IPS DF 19.7 (cell line): ENCODE results near the gene MANF.
"Not testable (repeated sequence)": the region's sequence is repeated elsewhere in the genome, so short reads cannot be mapped to it uniquely, and the experiment has no call there.

Experiments used
- DNase-seq: peaks from one replicate; pipeline ENCODE4 v3.0.0-alpha.2; 2013; ENCODE audit warnings: low read depth, low spot score

MANF gene

DNA sequence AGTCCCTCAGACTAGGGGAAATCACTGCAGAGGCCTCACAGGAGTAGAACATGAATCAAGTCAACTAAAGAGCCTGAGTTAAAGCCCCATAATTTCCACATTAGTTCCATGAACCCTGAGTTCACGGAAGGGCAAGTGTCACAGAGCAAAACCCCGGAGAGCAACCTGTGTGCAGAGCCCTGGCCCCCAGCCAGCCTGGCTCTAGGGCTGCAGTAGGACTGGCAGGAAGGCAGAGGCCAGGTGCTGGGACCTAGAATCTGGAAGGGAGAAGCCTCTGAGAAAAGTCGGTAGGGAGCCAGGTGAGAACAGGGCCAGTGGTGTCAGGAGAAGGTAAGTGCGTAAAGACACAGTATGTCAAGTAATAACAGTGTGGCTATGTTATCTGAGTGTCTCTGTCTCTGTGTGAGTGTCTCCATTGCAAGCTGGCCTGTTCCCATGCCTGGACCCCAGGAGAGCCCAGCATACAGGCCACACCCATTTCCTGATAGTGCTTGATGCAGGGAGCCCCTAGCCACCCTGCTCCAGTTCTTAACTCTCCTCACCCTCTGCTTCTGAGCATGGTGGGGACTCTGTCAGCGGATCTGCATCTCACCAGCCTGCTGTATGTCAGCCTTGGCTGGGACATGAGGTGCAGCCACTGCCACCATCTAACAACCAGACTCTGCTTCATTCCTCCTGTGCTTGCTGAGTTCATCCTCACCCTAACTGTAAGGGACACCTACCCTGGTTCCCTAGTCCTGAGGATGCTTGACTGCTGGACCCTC is 11.3 kb upstream of the MANF start:
- DNase-seq, result no peak

DNA sequence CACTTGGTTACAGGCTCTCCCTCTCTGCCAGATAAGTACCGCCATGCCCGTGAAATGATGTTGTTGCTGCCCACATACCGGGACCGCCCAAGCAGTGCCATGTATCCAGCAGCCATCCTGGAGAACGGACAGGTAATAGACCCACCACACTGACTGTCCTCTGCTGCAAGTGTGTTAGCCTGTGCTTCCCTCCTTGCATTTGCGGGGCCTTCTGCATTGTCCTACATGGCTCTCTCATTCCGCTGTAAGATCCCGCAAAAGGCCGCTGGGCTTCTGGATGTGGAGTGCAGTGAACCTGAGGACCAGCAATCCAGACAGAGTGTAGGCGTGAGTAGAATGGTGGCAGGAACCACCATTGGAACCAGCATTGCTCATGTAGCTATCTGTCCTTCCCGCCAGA is 10.6 kb upstream of the MANF start:
- no peak for DNase-seq

DNA sequence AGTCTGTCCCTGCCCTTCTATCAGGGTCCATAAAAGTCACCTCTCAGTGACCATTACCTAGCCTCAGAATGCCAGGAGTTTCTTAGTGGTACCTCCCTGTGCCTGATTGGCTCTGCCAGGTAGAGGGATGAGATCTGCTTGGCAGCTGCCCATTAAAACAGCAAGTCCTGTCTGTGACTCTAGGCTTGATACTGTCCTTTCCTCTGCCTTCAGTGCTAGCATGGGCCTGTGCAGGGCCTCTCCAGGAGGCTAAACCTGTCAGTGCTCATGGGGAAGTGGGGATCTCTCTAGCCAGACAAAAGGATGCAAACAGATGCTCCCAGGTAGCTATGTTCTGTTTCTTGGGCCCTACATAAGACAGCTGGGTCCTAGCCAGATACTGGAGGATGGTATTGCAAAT is 10.0 kb upstream of the MANF start:
- no peak for DNase-seq

DNA sequence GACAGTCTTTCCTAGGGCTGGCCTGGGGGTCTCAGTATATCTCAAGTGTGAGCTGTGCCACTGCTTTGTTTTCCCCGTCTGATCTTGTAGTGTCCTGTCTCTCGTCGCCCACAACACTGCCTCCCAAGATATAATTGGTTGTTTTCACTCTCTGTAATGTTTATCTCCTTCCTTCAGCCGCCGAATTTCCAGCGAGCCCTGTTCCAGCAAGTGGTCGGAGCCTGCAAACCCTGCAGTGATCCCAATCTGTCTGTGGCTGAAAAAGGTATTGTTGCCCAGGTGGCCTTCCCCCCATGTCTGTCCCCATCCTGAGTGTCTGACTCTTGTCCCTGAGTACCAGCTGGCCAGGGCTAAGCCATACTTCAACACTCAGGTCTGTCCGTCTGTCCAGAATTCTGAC is 9.5 kb upstream of the MANF start:
- no peak for DNase-seq

DNA sequence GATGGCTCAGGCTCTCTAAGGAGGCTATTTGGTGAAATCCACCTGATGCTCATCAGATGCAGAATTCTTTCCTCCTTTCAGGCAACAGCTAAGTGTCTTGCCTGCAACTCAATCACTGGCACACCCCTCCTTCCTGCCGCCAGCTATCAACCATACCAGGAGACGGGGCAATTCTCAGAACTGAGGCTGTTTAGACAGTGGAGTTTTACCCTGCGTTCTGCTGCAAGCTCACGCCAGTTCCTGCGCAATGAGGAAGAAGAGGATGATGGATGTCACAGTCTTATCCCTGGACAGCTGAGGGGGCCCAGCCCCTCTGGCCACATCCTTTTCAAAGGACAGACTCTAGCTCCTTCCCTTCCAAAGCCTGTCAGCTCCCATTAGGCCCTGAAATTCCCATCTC is 7.0 kb upstream of the MANF start:
- no peak for DNase-seq

DNA sequence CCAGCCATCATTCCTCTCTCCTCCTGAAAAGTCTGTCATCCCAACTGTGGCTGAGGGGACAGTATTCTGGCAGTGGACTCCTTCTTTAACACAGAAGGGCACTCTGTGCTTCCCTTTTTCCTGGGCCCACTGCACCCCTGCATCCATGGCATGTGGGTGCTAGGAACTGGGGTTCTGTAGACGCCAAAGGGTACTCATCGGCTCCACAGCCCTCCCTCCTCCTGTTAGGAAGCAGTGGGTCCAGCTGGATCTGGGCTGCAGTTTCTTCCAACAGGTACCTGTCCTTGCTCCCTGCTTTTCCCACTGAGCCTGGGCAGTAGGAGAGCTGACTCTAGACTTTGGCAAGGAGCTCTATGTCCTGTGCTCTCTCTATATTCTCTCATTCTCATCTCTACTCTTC is 6.4 kb upstream of the MANF start:
- DNase-seq, result no peak

DNA sequence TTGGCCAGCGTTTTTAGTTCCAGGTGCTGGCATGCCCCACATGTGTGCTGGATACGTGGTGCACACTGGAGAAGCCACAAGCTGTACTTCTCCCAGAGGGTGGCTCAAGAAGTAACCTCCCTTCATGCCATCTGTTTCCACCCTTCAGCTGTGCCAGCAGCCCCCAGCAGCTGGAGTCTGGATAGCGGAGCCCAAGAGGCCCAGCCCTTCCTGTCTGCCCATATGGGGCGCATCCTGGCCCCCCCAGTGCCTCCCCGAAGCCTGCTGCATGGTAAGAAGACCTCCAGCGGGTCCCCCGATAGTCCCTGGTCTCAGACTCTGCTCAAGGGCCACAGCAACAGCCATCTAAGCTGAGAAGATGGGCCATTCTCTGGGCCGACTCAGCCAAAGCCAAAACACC is 5.8 kb upstream of the MANF start:
- no peak for DNase-seq

DNA sequence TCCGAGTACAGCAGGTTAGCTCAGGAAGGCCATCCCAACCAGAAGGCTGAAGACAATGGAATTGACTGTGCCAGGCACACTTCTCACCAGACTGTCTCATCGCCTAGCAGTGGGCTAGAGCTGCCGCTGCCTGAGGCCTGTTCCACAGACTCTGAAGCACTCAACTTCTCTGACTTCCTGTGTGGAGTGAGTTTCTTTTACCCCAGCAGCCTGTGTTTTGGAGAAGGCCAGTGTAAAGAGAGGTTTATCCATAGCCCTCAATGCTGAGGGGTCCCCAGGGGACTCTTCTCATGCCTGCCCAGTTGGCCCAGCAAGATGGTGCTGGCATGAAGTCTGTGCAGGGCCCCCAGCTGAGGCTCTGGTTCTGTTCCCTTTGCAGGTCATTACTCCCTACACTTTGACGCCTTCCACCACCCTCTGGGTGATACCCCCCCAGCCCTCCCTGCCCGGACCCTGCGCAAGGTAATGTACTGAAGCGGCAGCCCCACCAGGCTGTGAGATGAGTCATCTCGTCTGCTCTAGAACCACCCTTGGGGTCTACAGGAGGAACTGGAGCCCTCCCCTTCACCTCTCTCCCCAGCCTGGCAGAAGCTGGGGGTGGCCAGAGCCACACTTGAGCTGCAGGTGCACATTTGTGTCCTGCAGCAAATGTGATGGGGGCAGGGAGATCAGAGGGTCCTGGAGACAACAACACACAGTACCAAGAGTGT is 5.2 kb upstream of the MANF start:
- DNase-seq, result no peak

DNA sequence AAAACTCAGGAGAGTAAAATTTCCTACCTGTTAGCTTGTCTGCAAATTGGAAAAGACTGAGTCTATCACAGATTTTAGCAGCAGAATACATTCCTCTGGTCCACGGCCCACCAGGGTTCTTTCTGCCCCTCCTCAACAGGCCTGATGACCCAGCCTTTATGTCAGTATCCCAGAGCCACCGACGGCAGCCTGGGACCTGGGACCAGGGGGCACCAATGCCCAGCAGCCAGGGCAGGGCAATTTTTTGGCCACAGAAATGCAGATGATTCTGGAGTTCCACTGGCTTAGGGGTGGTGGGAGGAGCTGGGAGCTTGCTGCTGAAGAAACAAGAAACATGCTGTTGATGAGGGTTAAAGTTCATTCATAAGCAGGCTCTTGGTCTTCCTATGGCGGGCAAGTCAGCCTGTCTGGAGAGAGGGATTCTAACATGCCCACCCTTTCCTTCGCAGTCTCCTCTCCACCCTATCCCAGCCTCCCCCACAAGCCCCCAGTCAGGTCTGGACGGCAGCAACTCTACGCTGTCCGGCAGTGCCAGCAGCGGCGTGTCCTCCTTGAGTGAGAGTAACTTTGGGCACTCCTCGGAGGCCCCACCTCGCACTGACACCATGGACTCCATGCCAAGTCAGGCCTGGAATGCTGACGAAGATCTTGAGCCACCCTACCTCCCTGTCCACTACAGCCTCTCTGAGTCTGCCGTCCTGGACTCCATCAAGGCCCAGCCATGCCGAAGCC is 4.3 kb upstream of the MANF start:
- no peak for DNase-seq

DNA sequence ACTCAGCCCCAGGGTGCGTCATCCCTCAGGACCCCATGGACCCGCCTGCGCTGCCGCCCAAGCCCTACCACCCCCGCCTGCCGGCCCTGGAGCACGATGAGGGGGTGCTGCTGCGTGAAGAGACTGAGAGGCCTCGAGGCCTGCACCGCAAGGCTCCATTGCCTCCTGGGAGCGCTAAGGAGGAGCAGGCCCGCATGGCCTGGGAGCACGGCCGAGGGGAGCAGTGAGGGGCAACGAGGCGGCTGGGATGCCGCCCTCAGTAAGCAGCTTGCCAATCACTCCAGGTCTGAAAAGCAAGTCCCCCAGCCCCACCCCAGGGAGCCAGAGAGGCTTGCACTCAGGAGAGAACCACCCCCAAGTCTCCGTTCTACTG is 3.8 kb upstream of the MANF start:
- no peak for DNase-seq

DNA sequence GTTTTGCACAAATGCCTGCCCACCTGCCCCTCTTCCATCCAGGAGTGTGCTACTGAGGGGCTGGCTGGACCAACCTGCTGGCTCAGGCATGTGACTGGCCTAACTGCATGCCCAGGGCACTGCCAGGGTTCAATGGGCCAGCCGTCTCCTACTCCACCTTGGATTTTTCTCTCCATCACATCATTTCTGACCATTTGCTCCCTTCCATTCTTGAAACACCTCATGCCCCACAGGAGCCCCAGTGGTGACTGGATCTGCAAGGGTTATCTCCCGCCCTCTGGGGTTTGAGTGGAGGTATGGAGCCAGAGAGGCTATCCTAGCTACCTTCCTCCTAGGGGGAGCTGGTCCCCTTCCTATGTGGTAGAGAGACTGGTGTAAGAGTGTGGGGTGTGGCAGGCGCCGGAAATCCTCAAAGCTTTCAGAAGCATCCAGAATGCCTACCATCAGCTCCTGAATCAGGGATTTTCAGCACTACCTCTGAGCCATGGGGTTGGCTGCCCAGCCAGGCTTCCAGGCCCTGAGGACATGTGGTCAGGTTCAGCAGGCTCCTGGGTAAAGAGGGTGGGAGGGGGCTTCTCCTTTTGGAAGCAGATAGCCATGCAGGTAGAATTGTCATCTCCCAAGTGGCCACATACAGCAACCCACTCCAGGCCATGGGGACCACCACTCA is 2.9 kb upstream of the MANF start:
- no peak for DNase-seq

DNA sequence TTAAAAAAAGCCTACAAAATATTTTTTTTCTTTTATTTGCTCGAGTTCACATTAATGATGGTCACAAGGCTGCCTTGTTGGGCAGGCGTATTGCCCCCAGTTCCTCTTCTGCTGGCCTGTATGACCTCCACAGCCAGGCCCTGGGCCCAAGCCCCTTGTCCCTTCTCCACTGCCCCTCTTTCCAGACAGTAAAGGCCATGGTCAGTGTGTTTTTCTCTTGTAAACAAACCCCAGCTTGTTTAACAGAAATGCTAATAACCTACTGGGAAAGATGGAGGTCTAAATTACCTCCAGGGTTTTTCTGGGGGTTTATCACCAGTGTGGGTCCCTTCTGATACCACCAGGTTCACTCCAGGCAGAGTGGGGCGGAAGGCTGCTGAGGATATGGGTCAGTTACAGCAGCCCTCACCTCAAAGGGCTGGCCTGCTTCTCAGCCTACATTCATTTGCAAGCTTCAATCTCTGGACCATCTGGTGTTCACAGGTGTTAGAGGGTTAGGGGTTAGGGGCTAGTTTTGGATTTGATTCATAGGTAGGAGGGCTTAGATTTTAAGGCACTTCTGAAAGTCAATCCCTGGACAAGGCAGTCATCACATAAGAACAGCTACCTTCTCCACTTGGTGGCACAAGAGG is 2.0 kb upstream of the MANF start:
- DNase-seq, result no peak

DNA sequence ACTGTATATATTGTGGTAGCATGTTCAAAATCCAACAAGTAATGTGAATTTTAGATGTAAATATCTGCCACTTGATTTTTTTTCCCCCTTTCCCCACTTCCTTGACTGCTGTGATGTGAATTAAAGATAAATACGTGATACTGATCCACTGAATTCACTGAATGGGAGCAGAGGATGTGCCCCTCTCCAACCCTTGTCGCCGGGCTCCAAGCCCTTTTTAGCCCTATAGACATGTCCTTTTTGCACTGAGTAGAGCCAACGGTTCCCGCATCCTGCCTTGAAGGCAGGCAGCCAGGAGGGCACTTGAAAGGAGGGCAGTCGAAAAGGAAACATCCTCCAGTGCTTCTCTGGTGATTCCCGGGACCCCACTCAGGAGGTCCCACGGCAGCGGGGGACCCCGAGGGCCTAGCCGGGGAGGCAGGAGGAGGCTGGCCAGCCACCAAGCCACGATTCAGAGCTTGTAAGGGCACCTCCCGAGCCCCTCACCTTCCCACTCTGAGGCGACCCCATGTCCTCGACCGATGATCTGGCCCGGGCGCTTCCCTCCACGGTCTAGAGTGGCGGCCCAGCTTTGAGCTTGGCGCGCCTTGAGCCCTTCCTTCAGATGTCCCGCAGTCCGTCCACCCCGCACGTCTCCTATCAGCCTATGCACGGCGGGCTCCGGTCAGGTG is 901 bp upstream of the MANF start:
- DNase-seq, result no peak

DNA sequence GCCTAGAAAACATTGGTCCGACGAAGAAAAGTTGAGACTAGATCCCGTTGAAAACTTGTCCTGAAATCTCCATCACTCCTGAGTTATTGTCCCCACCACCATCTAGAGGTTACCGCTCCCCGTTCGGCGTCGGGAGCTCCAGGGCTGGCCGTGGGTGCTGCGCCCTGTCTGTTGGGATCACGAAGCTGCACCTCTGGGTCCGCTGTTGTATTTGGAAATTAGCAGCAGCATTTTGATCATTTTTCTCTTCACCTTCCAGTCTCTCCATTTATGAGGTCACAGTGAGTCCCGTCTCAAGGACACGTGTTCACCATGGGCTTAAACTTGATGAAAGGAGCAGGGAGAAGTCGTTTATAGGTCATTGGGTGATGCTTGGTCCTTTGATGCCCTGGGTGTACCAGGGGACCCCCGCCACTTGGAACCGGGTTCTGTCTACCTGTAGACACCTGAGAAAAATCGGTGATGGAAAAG is 565 bp downstream of the MANF start:
- no peak for DNase-seq

DNA sequence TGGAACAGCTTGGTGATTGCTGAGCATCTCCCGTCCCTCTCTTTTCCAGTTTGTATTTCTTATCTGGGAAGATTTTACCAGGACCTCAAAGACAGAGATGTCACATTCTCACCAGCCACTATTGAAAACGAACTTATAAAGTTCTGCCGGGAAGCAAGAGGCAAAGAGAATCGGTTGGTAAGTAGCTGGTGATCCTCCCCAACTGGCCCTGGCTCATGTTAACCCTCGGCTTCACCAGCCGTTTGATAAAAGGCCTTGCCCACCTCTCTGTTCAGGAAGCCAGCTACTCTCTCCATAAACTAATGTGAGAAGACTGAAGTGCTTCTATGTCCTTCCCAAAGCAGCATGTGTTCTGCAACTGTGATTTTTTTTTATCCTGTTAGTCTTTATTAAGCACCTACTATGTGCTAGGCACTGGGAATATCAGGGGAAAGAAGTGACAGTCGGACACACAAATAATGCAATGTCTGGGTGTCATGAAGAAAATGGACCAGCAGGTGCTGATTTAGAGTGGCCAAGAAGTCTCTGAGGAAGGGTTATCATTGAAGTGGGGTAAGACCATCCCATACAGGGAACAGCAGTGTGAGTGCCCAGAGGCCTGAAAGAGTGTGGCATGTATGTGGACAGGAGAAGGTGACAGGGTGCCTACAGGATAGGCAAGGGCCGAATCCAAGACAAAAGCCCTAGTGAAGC is 1.2 kb downstream of the MANF start:
- DNase-seq, result no peak

DNA sequence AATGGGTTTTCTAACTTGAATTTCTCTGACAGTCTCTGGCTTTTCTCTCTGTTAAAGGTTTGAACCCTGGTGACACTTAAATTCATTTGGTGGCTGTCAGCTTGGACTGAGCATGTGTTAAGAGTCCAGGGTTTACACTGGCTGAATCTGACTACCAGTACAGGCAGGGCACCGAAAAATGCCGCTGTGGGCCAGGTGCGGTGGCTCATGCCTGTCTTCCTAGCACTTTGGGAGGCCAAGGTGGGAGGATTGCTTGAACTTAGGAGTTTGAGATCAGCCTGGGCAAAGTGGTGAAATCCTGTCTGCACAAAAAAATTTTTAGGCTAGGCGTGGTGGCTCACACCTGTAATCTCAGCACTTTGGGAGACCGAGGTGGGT is 1.8 kb downstream of the MANF start:
- DNase-seq, result no peak

DNA sequence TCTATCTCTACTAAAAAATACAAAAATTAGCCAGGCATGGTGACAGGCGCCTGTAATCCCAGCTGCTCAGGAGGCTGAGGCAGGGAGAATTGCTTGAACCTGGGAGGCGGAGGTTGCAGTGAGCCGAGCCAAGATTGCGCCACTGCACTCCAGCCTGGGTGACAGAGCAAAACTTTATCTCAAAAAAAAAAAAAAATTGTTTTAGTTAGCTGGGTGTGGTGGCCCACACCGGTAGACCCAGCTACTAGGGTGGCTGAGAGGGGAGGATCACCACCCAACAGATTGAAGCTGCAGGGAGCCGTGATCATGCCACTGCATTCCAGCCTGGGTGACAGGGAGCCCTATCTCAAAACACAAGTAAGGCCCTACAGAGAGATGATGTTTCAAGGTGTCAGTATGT is 2.2 kb downstream of the MANF start:
- not testable (repeated sequence) for DNase-seq

DNA sequence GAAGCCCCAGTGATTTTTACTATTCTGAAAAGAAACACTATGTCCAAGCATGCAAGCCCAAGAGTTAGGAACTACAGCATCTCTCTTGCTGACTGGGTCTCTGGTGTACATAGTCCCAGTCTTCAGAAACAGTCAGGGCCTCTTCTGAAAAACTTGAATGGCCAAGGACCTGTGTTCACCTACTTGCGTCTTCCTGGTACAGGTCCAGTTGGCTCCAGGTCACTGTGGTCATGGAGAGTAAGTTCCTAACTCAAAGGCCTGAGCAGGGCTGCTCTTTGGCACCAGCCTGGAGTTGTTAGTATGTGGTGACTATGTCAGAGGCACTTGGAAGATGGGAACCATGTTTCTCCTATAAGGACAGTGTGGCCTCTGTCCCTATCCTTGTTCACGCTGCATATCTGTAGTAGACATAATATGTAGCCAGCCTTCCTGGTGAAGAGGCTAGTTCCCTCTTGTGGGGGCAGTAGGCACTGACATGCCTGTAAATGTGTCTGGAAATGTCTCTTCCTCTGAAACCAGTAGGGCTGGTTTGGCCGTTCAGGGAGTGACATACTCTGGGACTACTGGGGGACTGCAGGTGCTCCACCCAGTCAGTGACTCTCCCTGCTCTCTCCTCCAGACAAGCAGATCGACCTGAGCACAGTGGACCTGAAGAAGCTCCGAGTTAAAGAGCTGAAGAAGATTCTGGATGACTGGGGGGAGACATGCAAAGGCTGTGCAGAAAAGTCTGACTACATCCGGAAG is 3.4 kb downstream of the MANF start:
- DNase-seq, result no peak

DNA sequence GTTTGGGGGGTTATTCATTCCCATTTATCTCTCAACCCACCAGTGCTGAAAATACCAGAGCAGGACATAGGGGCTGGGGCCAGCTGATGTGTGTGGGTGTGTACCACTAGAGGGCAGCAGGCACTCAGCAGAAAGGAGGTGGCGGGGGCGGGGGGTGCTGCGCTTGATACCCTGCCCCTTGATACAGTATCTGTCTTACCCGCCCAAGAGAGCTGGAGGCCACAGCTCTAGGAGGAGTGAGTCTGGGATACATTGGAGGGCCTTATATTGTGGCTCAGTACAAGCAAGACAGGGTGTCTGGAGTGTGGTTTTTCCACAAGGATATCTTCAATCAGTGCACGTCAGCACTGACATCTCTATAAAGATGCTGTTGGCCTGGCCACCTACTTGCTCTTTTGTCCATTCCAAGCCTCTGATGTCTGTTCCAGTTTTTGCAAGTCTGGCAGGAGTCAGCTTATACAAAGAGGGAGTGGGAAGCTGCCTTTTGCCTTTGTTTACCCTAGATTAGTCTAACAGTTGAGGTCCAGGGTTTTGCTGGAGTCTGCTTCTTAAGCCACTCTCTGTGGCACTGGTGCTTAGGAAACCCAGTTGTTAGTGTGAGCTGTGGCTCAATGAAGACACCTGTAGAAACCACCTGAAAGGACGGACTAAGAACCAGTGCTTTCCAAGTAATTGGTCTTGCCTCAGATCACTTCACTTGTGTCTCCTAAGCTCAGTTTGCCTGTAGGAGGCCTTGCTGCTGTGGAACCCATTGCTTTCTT is 4.5 kb downstream of the MANF start:
- no peak for DNase-seq
